GM04504 (cell line): ENCODE results near the gene MCTP1.

Source experiments
- DNase-seq: peaks from one replicate; pipeline ENCODE4 v3.0.0-alpha.2; 2012; ENCODE audit warnings: low read depth

Gene MCTP1

DNA sequence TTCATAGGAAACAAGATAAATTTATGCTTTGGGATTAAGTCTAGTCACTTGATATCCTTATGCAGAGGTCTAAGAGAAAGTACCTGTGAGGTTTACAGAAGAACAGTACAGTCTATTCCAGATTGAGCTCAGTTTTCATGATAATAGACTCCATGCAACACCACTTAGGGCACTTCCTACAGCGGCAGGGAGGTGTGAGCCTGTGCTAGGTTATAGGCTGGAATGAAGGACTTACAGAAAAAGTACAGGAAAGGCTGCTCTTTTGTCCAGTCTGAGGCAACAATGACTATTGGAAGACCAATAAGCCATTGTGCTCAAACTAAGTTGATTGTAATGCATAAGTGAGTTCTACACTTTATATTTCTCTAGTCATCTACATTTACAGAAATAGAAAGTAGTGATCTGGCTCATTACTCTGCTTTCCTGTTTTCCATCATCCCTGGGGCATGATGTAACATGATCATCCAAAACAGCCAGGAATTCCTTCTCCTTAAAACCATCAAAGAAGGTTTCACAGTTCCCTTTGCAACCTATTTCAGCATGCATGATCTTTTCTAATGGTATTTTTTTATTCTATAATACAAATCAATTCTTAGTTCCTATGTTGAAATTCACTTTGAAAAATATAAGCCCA lies 343.7 kb downstream of the MCTP1 start:
- no peak for DNase-seq

DNA sequence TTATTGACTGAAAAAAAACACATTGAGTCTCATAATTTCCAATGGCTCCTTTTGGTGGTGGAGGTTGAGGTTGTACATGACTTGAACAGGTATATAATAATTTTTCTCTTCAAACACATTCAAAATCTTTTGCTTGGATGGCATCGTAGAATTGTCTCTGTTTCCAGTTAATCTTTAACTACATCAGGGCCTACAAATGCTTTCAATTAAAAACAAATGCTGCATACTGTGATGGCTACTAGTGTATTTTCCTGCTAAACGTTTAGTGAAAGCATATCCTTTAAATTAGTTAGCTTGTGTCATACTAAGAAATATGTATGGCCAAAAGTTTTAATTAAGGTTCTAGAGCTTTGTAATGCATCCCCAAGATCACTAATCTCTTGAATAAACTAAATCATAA lies 352.6 kb downstream of the MCTP1 start:
- no peak for DNase-seq

GRCh38 chr5:94928891-94929290 lies 356.0 kb downstream of the MCTP1 start:
- no peak for DNase-seq

GRCh38 chr5:94920570-94920969 lies 364.3 kb downstream of the MCTP1 start:
- DNase-seq: no peak

DNA sequence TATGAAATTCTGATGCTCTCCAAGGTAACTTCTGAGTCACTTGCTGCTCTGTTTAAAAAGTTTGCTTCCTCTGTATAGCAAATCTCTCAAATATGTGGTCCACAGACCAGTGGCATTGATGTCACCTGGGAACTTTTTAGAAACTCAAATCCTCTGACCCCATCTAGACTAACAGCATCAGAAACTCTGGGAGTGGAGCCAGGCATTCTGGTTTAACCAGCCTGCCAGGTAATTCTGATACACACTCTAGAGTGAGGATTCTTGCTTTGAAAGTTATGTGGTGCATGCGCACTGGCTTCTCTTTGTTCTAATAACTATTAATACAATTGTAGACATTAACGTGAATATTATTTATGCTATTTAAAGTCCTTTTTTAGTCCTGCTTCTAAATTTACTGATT lies 368.3 kb downstream of the MCTP1 start:
- DNase-seq: no peak

- DNase-seq: no peak
Measured at GRCh38 chr5:94911276-94911675, 373.6 kb downstream of the MCTP1 start.

GRCh38 chr5:94910721-94911120 lies 374.2 kb downstream of the MCTP1 start:
- DNase-seq: no peak

DNA sequence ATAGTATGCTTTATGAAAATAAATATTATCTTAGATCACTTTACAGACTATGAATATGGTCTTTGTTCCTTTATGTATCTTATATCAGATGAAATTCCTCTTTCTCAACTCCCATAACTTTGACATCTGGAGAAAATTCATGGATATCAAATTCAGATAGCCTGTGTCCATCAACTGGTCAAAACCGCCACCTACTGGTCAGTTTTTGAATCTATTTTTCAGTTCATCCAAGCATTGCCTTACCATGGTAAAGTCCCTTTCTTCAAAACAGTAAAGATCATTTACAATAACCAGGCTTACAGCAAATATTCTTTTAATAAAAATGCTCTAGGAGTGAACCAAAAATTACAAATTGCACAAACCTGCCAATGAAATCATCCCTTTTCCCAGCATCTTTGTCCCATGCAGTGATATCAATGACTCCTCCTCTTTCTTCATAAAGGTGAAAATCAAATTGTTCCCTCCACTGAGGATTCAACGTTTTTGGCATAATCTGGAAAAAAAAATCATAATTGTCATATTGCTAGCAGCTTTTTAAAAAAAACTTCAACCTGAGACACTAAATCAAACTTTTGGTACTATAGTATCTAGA lies 375.9 kb downstream of the MCTP1 start:
- no peak for DNase-seq

GRCh38 chr5:94906750-94907149 lies 378.1 kb downstream of the MCTP1 start:
- DNase-seq: no peak

DNA sequence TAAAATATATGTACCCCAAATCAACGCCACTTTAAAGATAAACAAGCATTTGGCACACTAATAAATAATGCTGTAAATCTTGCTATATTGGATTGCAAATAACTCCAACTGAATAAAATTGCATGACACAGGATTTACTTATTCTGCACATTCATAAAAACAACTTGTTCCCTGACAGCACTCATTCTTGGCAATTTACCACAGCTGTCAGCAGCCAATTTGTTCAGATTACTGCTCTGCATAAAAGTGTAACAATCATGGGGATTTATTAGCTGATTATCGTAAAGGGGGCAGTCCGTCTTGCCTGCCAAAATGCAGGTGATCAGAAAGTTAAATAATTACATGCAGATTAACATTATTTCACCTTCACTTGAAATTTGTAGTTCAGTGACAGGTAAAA lies 381.2 kb downstream of the MCTP1 start:
- no peak for DNase-seq

DNA sequence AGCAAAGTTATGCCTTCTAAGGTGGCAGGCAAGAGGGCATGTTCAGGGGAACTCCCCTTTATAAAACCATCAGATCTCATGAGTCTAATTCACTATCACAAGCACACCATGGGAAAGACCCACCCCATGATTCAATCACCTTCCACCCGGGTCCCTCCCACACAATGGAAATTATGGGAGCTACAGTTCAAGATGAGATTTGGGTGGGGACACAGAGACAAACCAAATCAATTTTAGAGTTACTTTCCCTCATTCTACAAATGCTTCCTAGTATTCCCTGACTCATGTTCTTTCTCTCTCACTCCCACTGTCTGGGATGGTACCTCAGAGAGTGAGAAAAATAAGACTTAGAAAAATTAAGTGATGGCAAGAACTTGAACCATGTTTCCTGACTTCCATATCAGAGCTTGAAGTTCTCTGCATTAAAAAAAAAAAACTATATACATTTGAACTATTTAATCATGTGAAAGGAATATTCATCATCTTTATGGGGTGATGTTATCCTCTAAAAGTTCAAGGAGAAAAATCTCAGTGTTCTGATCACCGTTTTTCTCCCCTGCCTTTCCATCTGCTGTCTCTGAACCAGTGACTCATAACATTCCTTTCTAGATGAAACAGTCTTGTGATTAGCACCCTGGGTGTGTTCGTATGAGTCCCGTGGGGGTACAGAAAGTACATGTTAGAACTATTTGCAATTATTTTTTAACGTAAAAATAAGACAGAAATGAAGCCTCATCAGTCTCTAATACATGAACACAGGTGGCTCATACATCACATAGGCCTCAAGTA lies 383.5 kb downstream of the MCTP1 start:
- no peak for DNase-seq

DNA sequence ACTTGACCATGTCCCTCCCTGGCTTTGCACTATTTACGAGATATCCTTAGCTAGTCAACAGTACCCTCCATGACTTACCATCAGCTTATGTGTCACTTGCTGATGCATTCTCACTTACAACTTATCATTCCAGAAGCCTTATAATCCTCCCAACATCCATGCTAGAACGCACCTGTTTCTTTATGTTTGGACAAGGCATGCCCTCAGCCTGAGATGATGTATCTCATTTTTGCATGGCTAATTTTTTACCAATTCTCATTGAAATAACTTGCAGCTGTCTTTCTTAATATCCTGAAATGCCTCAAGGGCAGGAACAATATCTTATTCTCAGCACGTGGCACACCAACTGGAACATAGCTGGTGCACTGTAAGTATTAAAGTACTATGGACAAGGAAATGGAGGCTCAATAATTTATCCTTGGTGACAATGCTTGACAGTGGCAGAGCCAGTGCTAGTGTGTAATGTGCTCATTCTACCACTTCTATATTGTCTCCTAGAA lies 384.8 kb downstream of the MCTP1 start:
- DNase-seq: no peak

DNA sequence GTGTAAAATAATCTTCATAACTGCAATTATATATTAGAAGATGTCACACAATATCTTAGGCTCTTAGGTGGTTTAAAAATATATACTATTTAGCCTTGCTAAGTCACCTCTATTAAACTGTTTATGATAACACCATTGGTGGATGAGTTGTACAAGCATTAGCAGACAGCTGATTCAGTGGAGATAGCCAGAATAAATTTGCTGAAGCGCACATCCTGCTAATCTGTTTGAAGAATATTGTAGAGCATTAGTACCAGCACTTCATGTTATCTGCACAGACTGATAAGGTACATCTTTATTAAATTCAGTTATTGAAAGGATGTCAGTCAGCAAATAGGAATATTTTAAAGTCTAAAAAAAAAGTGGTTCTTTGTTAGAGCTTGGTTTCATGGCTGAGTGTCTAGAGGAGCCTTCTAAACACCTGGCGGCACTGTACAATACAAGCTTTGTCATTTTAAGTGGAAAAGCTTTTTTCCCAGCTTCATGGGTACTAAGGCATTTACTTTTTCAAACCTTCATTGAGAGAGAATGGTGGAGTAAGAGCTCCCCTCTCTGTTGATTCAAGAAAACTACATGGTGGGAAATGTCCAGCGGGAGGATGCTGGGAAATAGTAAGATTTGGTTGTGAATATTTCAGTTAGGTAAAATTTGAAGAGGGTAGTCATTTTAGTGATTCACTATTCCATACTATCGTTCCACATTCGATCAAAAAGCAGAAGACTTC lies 391.3 kb downstream of the MCTP1 start:
- DNase-seq: no peak

DNA sequence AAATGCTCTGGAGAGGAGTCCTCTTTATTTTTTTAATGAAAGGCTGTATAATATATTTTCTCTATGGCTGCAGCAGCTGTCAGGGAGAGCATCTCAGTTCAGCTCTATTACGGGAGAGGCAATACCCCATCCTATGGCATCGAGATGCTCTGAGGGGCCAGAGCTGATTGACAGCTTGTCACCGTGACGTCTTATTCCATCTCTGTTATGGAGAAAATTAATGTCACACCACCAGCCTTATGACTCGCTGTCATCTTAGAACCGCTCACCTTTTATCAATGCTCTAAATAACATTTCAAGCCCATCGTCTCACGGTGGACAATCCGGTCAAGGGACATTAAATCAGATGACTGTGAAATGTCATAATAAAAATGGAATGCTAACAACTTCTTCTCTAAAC lies 392.9 kb downstream of the MCTP1 start:
- DNase-seq: no peak

- DNase-seq: no peak
Measured at GRCh38 chr5:94891565-94891964, 393.3 kb downstream of the MCTP1 start.

DNA sequence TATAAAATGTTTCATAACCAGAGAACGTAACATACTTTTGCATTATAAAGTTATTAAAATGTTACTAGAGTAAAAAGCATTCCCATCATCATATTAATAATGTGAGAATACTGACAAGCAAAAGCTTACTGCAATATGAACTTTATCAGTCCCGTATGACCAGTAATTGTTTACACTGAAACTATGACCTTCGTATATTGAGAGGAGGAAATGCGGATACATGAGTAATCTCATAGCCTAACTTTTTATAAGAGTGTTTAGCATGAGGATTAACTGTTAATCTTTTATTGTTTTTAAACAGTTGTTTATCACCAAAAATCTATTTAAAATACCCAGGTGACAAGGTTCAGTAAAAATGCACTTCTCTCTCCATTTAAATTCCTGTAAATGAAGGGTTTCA lies 394.0 kb downstream of the MCTP1 start:
- no peak for DNase-seq

GRCh38 chr5:94888674-94889073 lies 396.2 kb downstream of the MCTP1 start:
- DNase-seq: no peak

DNA sequence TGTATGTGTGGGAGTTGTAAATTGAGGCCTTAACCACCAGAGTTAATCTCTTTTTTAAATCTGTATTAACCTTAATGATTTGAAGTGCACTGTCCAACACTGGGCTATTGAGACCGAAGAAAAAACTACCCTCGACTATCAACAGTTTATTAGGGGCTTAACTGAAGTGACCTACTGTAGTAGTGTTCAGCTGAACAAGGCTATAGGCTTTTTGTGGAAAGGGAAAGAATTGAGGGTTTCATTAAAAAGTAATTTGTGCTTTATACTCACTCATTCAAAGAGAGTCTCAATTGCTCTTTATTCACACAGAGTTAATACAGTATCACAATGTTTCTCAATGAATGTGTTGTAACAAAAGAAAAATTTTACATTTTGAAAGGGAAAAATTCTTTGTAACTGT lies 399.0 kb downstream of the MCTP1 start:
- DNase-seq: no peak

- DNase-seq: no peak
Measured at GRCh38 chr5:94884311-94884710, 400.6 kb downstream of the MCTP1 start.

GRCh38 chr5:94872526-94872925 lies 412.4 kb downstream of the MCTP1 start:
- no peak for DNase-seq

DNA sequence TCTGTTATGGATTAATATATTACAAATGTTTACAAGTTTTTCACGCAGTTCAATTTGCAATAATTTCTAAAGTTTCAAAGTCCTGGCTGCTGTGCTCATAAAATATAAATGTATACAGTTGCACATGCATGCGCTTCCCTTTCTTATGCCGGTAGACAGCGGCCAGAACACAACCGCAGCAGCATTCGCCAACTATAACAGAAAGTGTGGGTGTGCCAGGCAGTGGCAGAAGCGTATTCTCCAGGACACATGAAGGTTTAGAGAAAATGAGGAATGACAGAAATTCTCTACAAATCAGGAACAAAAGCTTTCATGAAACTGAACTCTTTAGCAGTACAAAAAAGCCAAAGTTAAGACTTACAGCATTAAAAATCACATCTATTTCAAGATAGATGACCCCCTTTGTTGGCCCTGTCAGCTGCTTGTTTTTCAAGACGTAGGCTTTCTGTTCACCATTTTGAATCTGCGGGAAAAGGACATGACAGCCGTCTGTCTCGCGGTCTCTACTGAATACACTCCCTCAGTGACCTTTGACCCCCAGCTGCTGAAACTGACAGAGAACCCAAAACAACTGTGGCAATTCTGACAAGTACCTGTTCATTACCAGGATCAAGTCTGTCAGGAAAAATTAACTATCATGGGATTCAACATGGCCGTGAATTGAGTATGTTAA lies 414.2 kb downstream of the MCTP1 start:
- no peak for DNase-seq

GRCh38 chr5:94869921-94870320 lies 415.0 kb downstream of the MCTP1 start:
- no peak for DNase-seq
